Measurements from ENCODE around the gene GRXCR2.

Gene GRXCR2

DNA sequence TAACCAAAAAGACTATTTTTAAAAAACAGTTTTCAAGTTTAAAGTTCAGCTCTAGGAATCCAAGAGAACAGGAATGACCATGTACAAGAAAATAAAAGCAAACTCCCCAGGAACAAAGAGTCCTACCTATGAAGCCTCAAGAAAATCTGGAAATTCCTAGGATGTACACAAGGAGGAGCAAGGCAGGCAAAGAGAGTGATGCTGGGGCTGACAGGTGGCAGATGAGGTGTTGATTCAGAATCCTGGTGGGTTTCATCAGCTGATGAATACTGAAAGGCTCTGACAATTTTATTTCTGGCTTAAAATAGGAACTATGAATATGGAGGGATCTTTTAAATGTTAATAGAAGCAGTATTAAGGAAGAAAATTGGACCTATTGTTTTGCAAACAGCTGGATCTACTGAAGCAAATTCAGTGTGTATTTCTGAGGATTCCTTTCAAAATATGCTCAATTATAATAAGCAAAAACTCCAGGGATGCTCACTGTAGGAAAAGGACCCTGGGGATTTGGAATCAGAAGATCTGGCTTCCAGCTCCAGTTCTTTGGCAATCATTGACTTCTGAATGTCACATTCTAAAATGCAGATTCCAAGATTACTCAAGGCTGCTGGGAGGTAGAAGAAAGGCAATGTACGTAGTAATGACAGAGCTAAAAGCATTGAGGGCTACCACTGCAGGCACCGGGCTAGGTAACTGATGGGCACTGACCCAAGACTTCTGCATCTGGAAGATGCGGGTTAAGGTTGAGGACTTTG lies 35.6 kb upstream of the GRXCR2 start:
- Histone ChIP-seq H3K27me3 (ENCODE audit: control insufficient read depth, low read length) (no peaks in the 10 kb centered on the region), H3K4me2 (ENCODE audit: low read length) (no peak overlapping the region), H3K9me3 (ENCODE audit: control insufficient read depth, insufficient read depth, low read length) (no peaks in the 10 kb centered on the region), H3K9me2 (replicated peaks; ENCODE audit: control insufficient read depth, low read length) (no peaks in the 10 kb centered on the region), H3K79me2 (ENCODE audit: control insufficient read depth, low read length) (no peaks in the 10 kb centered on the region), H3K4me3 (ENCODE audit: low read length) (no peak overlapping the region), H3F3A (ENCODE audit: control insufficient read depth, insufficient read depth) (no peaks in the 10 kb centered on the region), H3K4me1 (ENCODE audit: control insufficient read depth, low read length) (no peaks in the 10 kb centered on the region), H3K27ac (ENCODE audit: low read depth, low read length) (no peak overlapping the region), H3K36me3 (ENCODE audit: control insufficient read depth, low read length) (no peaks in the 10 kb centered on the region), H4K20me1 (ENCODE audit: control insufficient read depth, insufficient read depth, low read depth, low read length) (no peaks in the 10 kb centered on the region)
- TF ChIP-seq, protein P1, sequence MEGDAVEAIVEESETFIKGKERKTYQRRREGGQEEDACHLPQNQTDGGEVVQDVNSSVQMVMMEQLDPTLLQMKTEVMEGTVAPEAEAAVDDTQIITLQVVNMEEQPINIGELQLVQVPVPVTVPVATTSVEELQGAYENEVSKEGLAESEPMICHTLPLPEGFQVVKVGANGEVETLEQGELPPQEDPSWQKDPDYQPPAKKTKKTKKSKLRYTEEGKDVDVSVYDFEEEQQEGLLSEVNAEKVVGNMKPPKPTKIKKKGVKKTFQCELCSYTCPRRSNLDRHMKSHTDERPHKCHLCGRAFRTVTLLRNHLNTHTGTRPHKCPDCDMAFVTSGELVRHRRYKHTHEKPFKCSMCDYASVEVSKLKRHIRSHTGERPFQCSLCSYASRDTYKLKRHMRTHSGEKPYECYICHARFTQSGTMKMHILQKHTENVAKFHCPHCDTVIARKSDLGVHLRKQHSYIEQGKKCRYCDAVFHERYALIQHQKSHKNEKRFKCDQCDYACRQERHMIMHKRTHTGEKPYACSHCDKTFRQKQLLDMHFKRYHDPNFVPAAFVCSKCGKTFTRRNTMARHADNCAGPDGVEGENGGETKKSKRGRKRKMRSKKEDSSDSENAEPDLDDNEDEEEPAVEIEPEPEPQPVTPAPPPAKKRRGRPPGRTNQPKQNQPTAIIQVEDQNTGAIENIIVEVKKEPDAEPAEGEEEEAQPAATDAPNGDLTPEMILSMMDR (IDR thresholded peaks at IDR 0.05; ENCODE audit: low read depth, low read length, poor library complexity, severe bottlenecking): no peak
- no peak for TF ChIP-seq EZH2phosphoT487 (IDR thresholded peaks at IDR 0.05; ENCODE audit: borderline replicate concordance, low read length)

DNA sequence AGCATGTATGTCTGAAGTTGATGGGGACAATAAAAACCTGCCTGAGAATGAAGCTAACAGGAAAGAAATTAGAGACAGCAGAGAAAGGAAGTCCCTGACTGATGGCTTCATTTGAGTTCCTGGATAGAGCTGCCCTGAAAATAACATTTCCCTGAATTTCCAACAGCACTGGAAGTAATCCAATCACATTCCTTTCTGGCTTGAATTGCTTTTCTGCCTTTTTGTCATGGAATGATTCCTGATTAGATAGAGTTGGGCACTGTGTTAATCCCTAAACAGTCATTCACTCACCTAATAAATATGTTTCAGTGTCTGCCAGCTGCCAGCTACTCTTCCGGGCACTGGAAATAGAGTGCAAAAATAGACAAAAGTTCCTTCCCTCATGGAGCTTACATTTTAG lies 33.6 kb upstream of the GRXCR2 start:
- no peaks in the 10 kb centered on the region for H3K79me2 ChIP-seq (ENCODE audit: control insufficient read depth, low read length)
- H3K27me3 ChIP-seq (ENCODE audit: control insufficient read depth, low read length): no peaks in the 10 kb centered on the region
- H3K4me3 ChIP-seq (ENCODE audit: low read length): no peak overlapping the region
- H3K4me1 ChIP-seq (ENCODE audit: control insufficient read depth, low read length): no peaks in the 10 kb centered on the region
- no peak overlapping the region for H3K27ac ChIP-seq (ENCODE audit: low read depth, low read length)
- no peaks in the 10 kb centered on the region for H3K9me2 ChIP-seq (replicated peaks; ENCODE audit: control insufficient read depth, low read length)
- TF ChIP-seq, protein P1 (IDR thresholded peaks at IDR 0.05; ENCODE audit: low read depth, low read length, poor library complexity, severe bottlenecking): no peak
- TF ChIP-seq EZH2phosphoT487 (IDR thresholded peaks at IDR 0.05; ENCODE audit: borderline replicate concordance, low read length): no peak
- no peaks in the 10 kb centered on the region for H3K9me3 ChIP-seq (ENCODE audit: control insufficient read depth, insufficient read depth, low read length)
- H4K20me1 ChIP-seq (ENCODE audit: control insufficient read depth, insufficient read depth, low read depth, low read length): no peaks in the 10 kb centered on the region
- H3K4me2 ChIP-seq (ENCODE audit: low read length): no peak overlapping the region
- H3K36me3 ChIP-seq (ENCODE audit: control insufficient read depth, low read length): no peaks in the 10 kb centered on the region
- no peaks in the 10 kb centered on the region for H3F3A ChIP-seq (ENCODE audit: control insufficient read depth, insufficient read depth)

- Histone ChIP-seq H3F3A (ENCODE audit: control insufficient read depth, insufficient read depth) (no peaks in the 10 kb centered on the region), H3K27me3 (ENCODE audit: control insufficient read depth, low read length) (no peaks in the 10 kb centered on the region), H3K9me3 (ENCODE audit: control insufficient read depth, insufficient read depth, low read length) (no peaks in the 10 kb centered on the region), H3K36me3 (ENCODE audit: control insufficient read depth, low read length) (no peaks in the 10 kb centered on the region), H3K27ac (ENCODE audit: low read depth, low read length) (no peak overlapping the region), H3K79me2 (ENCODE audit: control insufficient read depth, low read length) (no peaks in the 10 kb centered on the region), H3K4me3 (ENCODE audit: low read length) (no peak overlapping the region), H3K4me1 (ENCODE audit: control insufficient read depth, low read length) (no peaks in the 10 kb centered on the region), H3K4me2 (ENCODE audit: low read length) (no peak overlapping the region), H4K20me1 (ENCODE audit: control insufficient read depth, insufficient read depth, low read depth, low read length) (no peaks in the 10 kb centered on the region), H3K9me2 (replicated peaks; ENCODE audit: control insufficient read depth, low read length) (no peaks in the 10 kb centered on the region)
- TF ChIP-seq, protein P1 (IDR thresholded peaks at IDR 0.05; ENCODE audit: low read depth, low read length, poor library complexity, severe bottlenecking): no peak
- TF ChIP-seq EZH2phosphoT487 (IDR thresholded peaks at IDR 0.05; ENCODE audit: borderline replicate concordance, low read length): no peak
These were observed 31.9 kb upstream of the GRXCR2 start for GRCh38 chr5:145904743-145905142.
